DMS79 (cell line): ENCODE data around the gene MYOF.
"Not testable (repeated sequence)": the region's sequence is repeated elsewhere in the genome, so short reads cannot be mapped to it uniquely, and the experiment has no call there.

Experiments used
- DNase-seq: peaks from one replicate; lab custom pipeline; 2025; lab: John Stamatoyannopoulos, UW

Gene MYOF

GRCh38 chr10:93296151-93296550 lies 186.0 kb downstream of the MYOF start:
- no peak for DNase-seq

- DNase-seq = no peak
These were observed 188.1 kb downstream of the MYOF start for GRCh38 chr10:93293999-93294398.

GRCh38 chr10:93290661-93291354 lies 191.3 kb downstream of the MYOF start:
- no peak for DNase-seq

GRCh38 chr10:93288679-93289634 lies 193.2 kb downstream of the MYOF start:
- DNase-seq = no peak

- DNase-seq = no peak
These were observed 194.4 kb downstream of the MYOF start for GRCh38 chr10:93287775-93288174.

- DNase-seq = not testable (repeated sequence)
These were observed 197.9 kb downstream of the MYOF start for GRCh38 chr10:93284246-93284645.

- DNase-seq = no peak
These were observed 200.8 kb downstream of the MYOF start for GRCh38 chr10:93281367-93281720.

- no peak for DNase-seq
These were observed 201.3 kb downstream of the MYOF start for GRCh38 chr10:93280699-93281366.

GRCh38 chr10:93280121-93280698 lies 201.9 kb downstream of the MYOF start:
- DNase-seq = no peak

GRCh38 chr10:93277360-93277759 lies 204.8 kb downstream of the MYOF start:
- DNase-seq = no peak

GRCh38 chr10:93274419-93274818 lies 207.7 kb downstream of the MYOF start:
- DNase-seq = no peak

- DNase-seq = no peak
These were observed 209.1 kb downstream of the MYOF start for GRCh38 chr10:93272884-93273675.

GRCh38 chr10:93271347-93271746 lies 210.8 kb downstream of the MYOF start:
- DNase-seq = no peak

- no peak for DNase-seq
These were observed 212.9 kb downstream of the MYOF start for GRCh38 chr10:93269281-93269680.

- DNase-seq = no peak
These were observed 214.1 kb downstream of the MYOF start for GRCh38 chr10:93268021-93268420.

GRCh38 chr10:93267521-93267920 lies 214.6 kb downstream of the MYOF start:
- no peak for DNase-seq

- DNase-seq = no peak
These were observed 215.3 kb downstream of the MYOF start for GRCh38 chr10:93266858-93267257.

- no peak for DNase-seq
These were observed 220.0 kb downstream of the MYOF start for GRCh38 chr10:93261961-93262610.

GRCh38 chr10:93261089-93261488 lies 221.0 kb downstream of the MYOF start:
- DNase-seq = no peak

GRCh38 chr10:93259126-93259525 lies 223.0 kb downstream of the MYOF start:
- DNase-seq = no peak
